GM18867 (cell line): ENCODE data around the gene NRG3.

Experiments used
- ATAC-seq: cut with Tn5 transposase; IDR thresholded peaks from one replicate; pipeline ENCODE4 v1.9.1; 2021; ENCODE audit warnings: mild to moderate bottlenecking, moderate library complexity; ENCODE audit not compliant: unreplicated experiment

NRG3 gene

GRCh38 chr10:82358486-82359099 lies 483.6 kb downstream of the NRG3 start:
- no peak for ATAC-seq

GRCh38 chr10:82361256-82361655 lies 486.3 kb downstream of the NRG3 start:
- ATAC-seq = no peak

- no peak for ATAC-seq
Measured at GRCh38 chr10:82377608-82378007, 502.6 kb downstream of the NRG3 start.

- ATAC-seq = no peak
Measured at GRCh38 chr10:82378146-82378545, 503.2 kb downstream of the NRG3 start.

- ATAC-seq = no peak
Measured at GRCh38 chr10:82383350-82383749, 508.4 kb downstream of the NRG3 start.

GRCh38 chr10:82390866-82391658 lies 516.1 kb downstream of the NRG3 start:
- no peak for ATAC-seq

GRCh38 chr10:82391971-82392370 lies 517.0 kb downstream of the NRG3 start:
- ATAC-seq = no peak

GRCh38 chr10:82392533-82392932 lies 517.5 kb downstream of the NRG3 start:
- ATAC-seq = no peak

GRCh38 chr10:82394122-82394521 lies 519.1 kb downstream of the NRG3 start:
- ATAC-seq = no peak

- no peak for ATAC-seq
Measured at GRCh38 chr10:82394987-82395386, 520.0 kb downstream of the NRG3 start.

GRCh38 chr10:82396886-82397285 lies 521.9 kb downstream of the NRG3 start:
- no peak for ATAC-seq

GRCh38 chr10:82397854-82398253 lies 522.9 kb downstream of the NRG3 start:
- ATAC-seq = no peak

GRCh38 chr10:82399850-82400249 lies 524.9 kb downstream of the NRG3 start:
- ATAC-seq = no peak

GRCh38 chr10:82400841-82401240 lies 525.8 kb downstream of the NRG3 start:
- no peak for ATAC-seq

GRCh38 chr10:82402906-82403401 lies 528.0 kb downstream of the NRG3 start:
- ATAC-seq = no peak

- no peak for ATAC-seq
Measured at GRCh38 chr10:82409671-82410070, 534.7 kb downstream of the NRG3 start.

- ATAC-seq = no peak
Measured at GRCh38 chr10:82411416-82411815, 536.4 kb downstream of the NRG3 start.

- ATAC-seq = no peak
Measured at GRCh38 chr10:82420001-82420400, 545.0 kb downstream of the NRG3 start.

GRCh38 chr10:82429302-82429701 lies 554.3 kb downstream of the NRG3 start:
- no peak for ATAC-seq

- no peak for ATAC-seq
Measured at GRCh38 chr10:82438277-82438676, 563.3 kb downstream of the NRG3 start.

- no peak for ATAC-seq
Measured at GRCh38 chr10:82440775-82441174, 565.8 kb downstream of the NRG3 start.

GRCh38 chr10:82452046-82452445 lies 577.1 kb downstream of the NRG3 start:
- no peak for ATAC-seq
